ENCODE results near the gene EOLA1.
A peak's percentile ranks its signal among the peaks of the same experiment; 100 is the strongest.
"Not testable (repeated sequence)": the region's sequence is repeated elsewhere in the genome, so short reads cannot be mapped to it uniquely, and the experiment has no call there.

Gene EOLA1

DNA sequence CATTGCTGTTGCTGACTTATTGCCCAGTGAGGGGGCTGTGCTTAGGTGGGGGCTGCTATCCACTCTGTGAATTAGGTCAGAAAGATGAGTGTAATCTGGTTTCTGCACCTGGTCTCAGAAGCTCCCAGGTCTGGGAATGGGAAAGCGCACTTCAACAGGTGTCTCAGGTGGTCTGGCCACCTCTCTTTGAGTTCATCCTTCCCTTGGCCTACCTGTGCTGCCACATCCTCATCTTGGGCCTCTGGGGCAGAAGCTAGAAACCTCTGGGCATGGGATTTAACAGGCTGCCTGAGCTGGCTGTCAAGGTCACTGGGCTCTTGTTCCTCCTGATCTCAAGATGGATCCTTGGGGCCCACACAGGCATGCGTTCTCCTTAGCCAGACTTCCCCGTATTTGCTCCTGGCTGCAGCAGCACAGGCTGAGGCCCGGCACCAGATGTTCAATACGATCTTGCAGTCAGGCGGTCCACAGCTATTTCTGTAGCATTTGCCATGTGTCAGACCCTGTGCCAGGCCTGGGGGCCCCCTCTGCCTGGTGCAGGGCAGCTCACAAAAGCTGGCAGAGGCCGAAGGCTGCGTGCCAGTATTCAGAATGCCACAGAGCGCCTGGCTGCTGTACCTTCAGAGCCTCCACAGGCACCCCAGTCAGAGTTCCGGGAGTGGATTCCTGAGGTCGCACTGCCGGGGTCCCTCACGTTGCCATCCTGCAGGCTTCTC, 14.3 kb upstream of the EOLA1 start:
- ATAC-seq, H3K9me3 Mint-ChIP-seq, H3K27me3 Mint-ChIP-seq, DNase-seq: not testable (repeated sequence)
- Mint-ChIP-seq H3K4me3 (peak overlapping the region in 1 of 2 donors; percentile 72), H3K27ac (peak overlapping the region in 1 of 2 donors; percentile 40), H3K4me1 (peaks cover 33% of the 10 kb centered on the region)

GRCh38 chrX:149527705-149528104, 13.1 kb upstream of the EOLA1 start:
- no peaks in the 10 kb centered on the region for H3K27me3 Mint-ChIP-seq
- peak in 1 of 2 donors; percentile 38 for DNase-seq
- no peaks in the 10 kb centered on the region for H3K9me3 Mint-ChIP-seq
- peaks cover 34% of the 10 kb centered on the region for H3K4me1 Mint-ChIP-seq
- no peak overlapping the region for H3K27ac Mint-ChIP-seq
- peak; percentile 40 for ATAC-seq
- no peak overlapping the region for H3K4me3 Mint-ChIP-seq

DNA sequence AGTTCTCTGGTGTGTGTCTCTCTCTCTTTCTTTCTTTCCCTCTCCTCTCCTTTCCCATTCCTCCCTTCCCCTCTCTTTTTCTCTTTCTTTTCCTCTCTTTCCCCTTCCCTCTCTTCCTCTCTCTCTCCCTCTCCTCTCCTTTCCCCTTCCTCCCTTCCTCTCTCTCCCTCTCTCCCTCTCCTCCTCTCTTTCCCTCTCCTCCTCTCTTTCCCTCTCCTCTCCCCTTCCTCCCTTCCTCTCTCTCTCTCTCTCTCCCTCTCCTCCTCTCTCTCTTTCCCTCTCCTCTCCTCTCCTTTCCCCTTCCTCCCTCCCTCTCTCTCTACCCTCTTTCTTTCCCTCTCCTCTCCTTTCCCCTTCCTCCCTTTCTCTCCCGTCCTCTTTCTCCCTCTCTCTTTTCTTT, 12.4 kb upstream of the EOLA1 start:
- H3K27ac Mint-ChIP-seq: no peak overlapping the region
- no peak overlapping the region for H3K4me3 Mint-ChIP-seq
- H3K27me3 Mint-ChIP-seq: no peaks in the 10 kb centered on the region
- H3K9me3 Mint-ChIP-seq: no peaks in the 10 kb centered on the region
- H3K4me1 Mint-ChIP-seq: peaks cover 33% of the 10 kb centered on the region
- DNase-seq (no peak), ATAC-seq (no peak)

DNA sequence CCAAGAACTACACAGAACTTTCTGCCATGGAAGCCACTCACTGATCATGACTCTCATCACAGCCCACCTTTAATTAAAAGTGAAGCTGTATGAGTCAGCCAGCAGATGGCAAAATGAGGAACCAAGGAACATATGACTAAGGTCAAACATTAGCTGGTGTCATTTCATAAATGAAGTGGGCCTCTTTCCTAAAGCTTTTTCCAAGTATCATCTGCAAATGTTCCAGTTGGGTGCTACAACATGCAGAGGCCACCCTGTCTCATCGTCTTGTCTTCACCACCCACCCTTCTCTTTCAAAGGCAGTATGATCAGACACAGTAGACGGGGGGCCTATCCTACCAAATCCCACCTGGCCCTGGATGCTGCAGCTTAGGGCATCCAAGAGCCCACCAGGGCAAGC, 9.2 kb upstream of the EOLA1 start:
- DNase-seq (no peak), ATAC-seq (peak; percentile 59)
- H3K9me3 Mint-ChIP-seq: no peaks in the 10 kb centered on the region
- no peaks in the 10 kb centered on the region for H3K27me3 Mint-ChIP-seq
- H3K4me1 Mint-ChIP-seq: peaks cover 20% of the 10 kb centered on the region
- H3K27ac Mint-ChIP-seq: no peak overlapping the region
- H3K4me3 Mint-ChIP-seq: no peak overlapping the region

- H3K4me1 Mint-ChIP-seq: peaks cover 19% of the 10 kb centered on the region
- H3K27me3 Mint-ChIP-seq, ATAC-seq, H3K4me3 Mint-ChIP-seq, H3K27ac Mint-ChIP-seq, H3K9me3 Mint-ChIP-seq, DNase-seq: not testable (repeated sequence)
Measured at GRCh38 chrX:149532868-149533267, 7.9 kb upstream of the EOLA1 start.

GRCh38 chrX:149533999-149534398, 6.8 kb upstream of the EOLA1 start:
- ATAC-seq, DNase-seq, H3K4me3 Mint-ChIP-seq, H3K27ac Mint-ChIP-seq, H3K9me3 Mint-ChIP-seq, H3K27me3 Mint-ChIP-seq: not testable (repeated sequence)
- H3K4me1 Mint-ChIP-seq: peaks cover 22% of the 10 kb centered on the region

DNA sequence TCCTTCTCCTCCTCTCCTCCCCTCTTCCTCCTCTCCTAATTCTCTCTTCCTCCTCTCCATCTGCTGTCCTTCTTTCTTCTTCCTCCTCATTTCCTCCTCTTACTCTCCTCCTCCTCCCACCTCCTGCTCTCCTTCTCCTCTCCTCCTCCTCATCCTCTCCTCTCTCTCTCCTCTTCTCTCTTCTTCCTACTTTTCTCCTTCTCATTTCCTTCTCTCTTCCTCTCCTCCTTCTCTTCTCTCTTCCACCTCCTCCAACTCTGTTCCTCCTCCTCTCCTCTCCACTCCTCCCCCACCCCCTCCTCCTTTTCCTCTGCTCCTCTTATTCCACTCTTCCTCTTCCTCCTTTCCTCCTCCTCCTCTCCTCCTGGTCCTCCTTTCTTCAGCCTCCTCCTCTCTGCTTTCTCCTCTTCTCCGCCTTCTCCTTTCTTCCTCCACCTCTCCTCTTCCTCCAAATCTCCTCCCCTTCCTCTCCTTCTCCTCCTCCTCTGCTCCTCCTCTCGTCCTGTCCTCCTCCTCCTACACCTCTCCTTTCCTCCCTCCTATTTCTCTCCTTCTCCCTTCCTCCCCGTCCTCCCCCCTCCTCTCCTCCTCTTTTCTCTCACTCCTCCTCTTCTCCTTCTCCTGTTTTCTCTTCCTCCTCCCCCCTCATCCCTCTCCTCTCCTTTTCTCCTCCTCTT, 5.7 kb upstream of the EOLA1 start:
- H3K9me3 Mint-ChIP-seq, H3K4me3 Mint-ChIP-seq, ATAC-seq, H3K27me3 Mint-ChIP-seq, H3K27ac Mint-ChIP-seq, DNase-seq: not testable (repeated sequence)
- H3K4me1 Mint-ChIP-seq: peaks cover 30% of the 10 kb centered on the region

DNA sequence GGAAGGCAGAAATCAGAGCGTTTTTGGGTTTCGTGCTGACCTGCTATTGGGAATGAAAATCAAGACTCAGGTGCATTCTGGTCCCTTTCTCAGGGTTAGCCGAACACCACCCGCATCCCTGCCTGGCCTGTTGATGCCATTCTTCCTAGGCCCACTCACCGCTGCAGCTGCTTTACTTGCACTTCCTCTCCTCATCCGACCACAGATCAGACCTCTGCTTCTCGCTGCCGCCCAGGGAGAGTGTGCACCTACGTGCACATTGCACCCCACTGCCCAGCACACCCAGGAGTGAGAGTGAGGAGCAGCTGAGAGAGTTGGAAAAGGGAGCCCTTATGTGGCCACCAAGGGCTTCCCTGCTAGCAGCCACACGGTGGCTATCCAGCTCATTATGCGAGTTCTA, 3.3 kb upstream of the EOLA1 start:
- not testable (repeated sequence) for H3K4me3 Mint-ChIP-seq, ATAC-seq, H3K27ac Mint-ChIP-seq, H3K27me3 Mint-ChIP-seq, DNase-seq, H3K9me3 Mint-ChIP-seq
- peaks cover 14% of the 10 kb centered on the region for H3K4me1 Mint-ChIP-seq

DNA sequence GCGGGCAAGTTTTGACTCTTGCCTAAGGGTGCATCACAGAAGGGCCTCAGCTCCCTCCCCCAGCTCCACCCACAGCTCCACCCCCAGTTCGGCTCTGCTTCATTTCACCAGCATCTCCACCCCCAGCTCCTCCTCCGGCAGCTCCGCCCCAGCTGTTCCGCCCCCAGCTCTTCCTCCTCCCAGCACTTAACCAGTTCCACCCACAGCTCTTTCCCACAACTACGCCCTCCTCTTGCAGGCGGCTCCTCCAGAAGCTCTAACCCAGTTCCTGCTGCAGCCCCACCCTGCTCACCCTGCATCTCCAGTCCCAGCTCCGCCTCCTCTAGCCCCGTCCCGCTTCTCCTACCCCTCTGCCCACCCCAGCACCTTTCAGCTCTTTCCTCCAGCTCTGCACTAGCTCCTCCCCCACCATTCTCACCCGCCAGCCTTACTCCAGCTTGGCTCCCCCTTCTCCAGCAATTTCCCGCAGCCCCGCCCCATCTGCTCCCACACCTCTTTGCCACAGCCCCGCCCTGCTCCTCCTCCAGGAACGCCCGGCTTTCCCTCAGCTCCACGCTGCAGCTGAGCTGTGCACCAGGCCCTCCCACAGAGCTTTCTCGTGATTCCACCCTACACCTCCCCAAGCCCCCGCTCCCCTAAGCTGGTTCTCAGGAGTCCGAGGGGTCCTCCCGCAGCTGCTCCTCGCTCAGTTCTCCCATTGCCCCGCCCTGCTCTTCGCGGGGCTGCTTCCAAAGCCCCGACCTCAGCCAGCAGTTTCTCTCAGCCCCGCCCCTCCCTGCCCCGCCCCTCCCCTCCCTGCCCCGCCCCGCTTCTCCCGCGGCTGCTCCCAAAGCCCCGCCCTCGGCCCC, 1.3 kb upstream of the EOLA1 start:
- DNase-seq: peak; percentile 77 to 88
- peak; percentile 65 for ATAC-seq
- H3K27ac Mint-ChIP-seq: peak overlapping the region; percentile 86 to 89

GRCh38 chrX:149540131-149540620, 636 bp upstream of the EOLA1 start:
- H3K9me3 Mint-ChIP-seq: no peaks in the 10 kb centered on the region
- no peaks in the 10 kb centered on the region for H3K27me3 Mint-ChIP-seq
- H3K27ac Mint-ChIP-seq: peak overlapping the region; percentile 96 to 100
- H3K4me1 Mint-ChIP-seq: peaks cover 11% of the 10 kb centered on the region
- DNase-seq: peak; percentile 81 to 85
- peak overlapping the region; percentile 88 to 93 for H3K4me3 Mint-ChIP-seq
- ATAC-seq: peak; percentile 57

More for the DNA sequence above, 1.3 kb upstream of the EOLA1 start:
- no peaks in the 10 kb centered on the region for H3K9me3 Mint-ChIP-seq
- peak overlapping the region; percentile 93 to 96 for H3K4me3 Mint-ChIP-seq
- H3K4me1 Mint-ChIP-seq: peaks cover 11% of the 10 kb centered on the region
- H3K27me3 Mint-ChIP-seq: no peaks in the 10 kb centered on the region

DNA sequence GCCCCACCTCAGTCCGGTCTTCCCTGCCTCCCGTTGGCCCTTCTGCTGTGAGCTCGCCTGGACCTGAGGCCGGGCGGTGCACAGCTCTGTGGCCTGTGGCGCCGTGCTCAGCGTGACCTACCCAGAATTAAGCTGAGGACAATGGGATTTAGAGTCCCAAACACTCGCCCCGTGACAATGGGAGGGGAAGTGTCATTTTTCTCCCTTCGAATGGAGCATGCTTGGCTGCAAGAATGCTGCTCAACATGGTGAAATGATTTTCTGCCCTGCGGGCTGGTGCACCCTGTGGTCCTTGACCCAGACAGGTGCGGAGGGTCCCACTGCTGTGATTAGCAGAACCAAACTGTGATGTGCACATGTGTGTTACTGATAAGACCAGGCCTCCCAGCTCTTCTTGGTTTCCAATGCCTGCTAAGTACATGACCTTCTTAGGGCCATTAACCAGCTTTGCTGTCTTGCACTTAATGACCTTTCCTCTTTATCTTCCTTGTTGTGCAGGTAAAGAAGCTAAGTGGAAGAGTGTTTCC, 772 bp downstream of the EOLA1 start:
- no peaks in the 10 kb centered on the region for H3K9me3 Mint-ChIP-seq
- peaks cover 17% of the 10 kb centered on the region for H3K4me1 Mint-ChIP-seq
- peak overlapping the region; percentile 88 to 93 for H3K4me3 Mint-ChIP-seq
- ATAC-seq: no peak
- no peaks in the 10 kb centered on the region for H3K27me3 Mint-ChIP-seq
- DNase-seq: no peak
- peak overlapping the region; percentile 96 to 100 for H3K27ac Mint-ChIP-seq

GRCh38 chrX:149545545-149546543, 5.0 kb downstream of the EOLA1 start:
- H3K4me3 Mint-ChIP-seq, H3K27me3 Mint-ChIP-seq, H3K9me3 Mint-ChIP-seq, H3K4me1 Mint-ChIP-seq, H3K27ac Mint-ChIP-seq, DNase-seq, ATAC-seq: not testable (repeated sequence)

- not testable (repeated sequence) for H3K27me3 Mint-ChIP-seq, H3K4me1 Mint-ChIP-seq, H3K4me3 Mint-ChIP-seq, ATAC-seq, DNase-seq, H3K9me3 Mint-ChIP-seq, H3K27ac Mint-ChIP-seq
Measured at GRCh38 chrX:149546962-149547361, 6.2 kb downstream of the EOLA1 start.

GRCh38 chrX:149547782-149548181, 7.0 kb downstream of the EOLA1 start:
- not testable (repeated sequence) for H3K27me3 Mint-ChIP-seq, DNase-seq, ATAC-seq, H3K4me1 Mint-ChIP-seq, H3K27ac Mint-ChIP-seq, H3K4me3 Mint-ChIP-seq, H3K9me3 Mint-ChIP-seq

All from stimulated activated naive CD8-positive, alpha-beta T cell treated with anti-CD3 and anti-CD28 coated beads, Interleukin-15, amount 100 ng/mL, for 72 hours (primary cell).